SK-N-DZ (cell line): ENCODE data around the gene CORO2A.
A peak's percentile ranks its signal among the peaks of the same experiment; 100 is the strongest.
"Not testable (repeated sequence)": the region's sequence is repeated elsewhere in the genome, so short reads cannot be mapped to it uniquely, and the experiment has no call there.

Experiments
- DNase-seq: peaks from one replicate; pipeline ENCODE4 v3.0.0-alpha.2; 2015; ENCODE audit warnings: low spot score
- small RNA-seq, 2 experiments: library from RNA; depleted of rRNA; stranded (forward); fragments of <200 nt; gene quantifications; one replicate each; pipeline ENCODE3, GENCODE V24; 2014

Gene CORO2A

GRCh38 chr9:98084396-98084795, 108.0 kb downstream of the CORO2A start:
- DNase-seq: no peak

GRCh38 chr9:98083566-98084183, 108.8 kb downstream of the CORO2A start:
- DNase-seq: no peak

DNA sequence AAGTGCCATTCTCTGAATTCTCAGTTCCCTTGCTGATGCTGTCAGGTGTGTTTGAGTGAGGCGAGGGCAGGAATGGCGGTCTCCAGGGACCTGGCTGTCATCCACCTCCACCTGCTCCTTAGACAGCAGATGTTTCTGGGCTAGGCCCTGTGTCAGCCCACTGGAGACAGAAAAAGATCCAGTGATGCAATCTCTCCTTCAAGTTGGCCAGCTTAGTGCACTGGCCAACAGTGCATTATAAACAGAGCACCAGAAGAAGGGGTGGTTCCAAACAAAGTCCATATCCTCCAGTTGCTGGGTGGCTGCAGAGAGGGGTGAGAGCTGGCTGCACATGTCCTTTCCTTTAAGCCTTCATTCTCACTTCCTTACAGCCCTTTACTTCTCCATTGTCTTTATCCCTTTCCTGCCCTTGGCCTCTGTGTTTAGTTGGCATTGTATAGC, 109.4 kb downstream of the CORO2A start:
- no peak for DNase-seq

- DNase-seq: no peak
Measured at GRCh38 chr9:98081477-98082219, 110.8 kb downstream of the CORO2A start.

DNA sequence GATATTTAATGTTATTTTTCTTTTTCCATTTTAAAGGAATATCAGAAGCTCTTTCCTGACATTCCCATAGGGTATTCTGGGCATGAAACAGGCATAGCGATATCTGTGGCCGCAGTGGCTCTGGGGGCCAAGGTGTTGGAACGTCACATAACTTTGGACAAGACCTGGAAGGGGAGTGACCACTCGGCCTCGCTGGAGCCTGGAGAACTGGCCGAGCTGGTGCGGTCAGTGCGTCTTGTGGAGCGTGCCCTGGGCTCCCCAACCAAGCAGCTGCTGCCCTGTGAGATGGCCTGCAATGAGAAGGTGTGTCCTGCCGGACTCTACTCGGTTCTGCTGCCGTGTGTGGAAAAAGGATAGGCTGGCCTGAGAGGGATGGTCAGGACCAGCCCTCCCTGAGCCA, 111.7 kb downstream of the CORO2A start:
- no peak for DNase-seq

- no peak for DNase-seq
Measured at GRCh38 chr9:98080326-98080725, 112.1 kb downstream of the CORO2A start.

GRCh38 chr9:98078895-98079294, 113.5 kb downstream of the CORO2A start:
- no peak for DNase-seq

GRCh38 chr9:98076514-98076890, 115.9 kb downstream of the CORO2A start:
- not testable (repeated sequence) for DNase-seq

DNA sequence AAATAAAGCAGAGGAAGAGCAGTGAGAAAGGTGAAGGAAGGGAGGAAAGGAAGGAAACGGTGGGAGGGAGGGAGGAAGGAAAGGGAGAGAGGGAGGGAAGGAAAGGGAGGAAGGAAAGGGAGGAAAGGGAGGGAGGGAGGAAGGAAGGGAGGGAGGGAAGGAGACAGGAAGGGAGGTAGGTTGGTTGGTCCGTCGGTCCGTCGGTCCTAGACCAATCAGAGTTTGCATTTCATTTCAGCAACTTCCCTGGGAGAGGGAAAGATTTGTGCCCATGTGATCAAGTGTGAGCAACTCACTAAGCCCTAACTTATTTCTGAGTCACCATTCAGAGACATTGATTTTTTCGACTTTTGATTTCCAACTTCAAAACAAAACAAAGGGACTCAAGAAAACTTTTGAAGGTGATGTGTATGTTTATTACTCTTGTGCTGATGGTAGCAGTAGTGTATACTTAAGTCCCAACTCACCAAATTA, 117.1 kb downstream of the CORO2A start:
- DNase-seq: no peak

DNA sequence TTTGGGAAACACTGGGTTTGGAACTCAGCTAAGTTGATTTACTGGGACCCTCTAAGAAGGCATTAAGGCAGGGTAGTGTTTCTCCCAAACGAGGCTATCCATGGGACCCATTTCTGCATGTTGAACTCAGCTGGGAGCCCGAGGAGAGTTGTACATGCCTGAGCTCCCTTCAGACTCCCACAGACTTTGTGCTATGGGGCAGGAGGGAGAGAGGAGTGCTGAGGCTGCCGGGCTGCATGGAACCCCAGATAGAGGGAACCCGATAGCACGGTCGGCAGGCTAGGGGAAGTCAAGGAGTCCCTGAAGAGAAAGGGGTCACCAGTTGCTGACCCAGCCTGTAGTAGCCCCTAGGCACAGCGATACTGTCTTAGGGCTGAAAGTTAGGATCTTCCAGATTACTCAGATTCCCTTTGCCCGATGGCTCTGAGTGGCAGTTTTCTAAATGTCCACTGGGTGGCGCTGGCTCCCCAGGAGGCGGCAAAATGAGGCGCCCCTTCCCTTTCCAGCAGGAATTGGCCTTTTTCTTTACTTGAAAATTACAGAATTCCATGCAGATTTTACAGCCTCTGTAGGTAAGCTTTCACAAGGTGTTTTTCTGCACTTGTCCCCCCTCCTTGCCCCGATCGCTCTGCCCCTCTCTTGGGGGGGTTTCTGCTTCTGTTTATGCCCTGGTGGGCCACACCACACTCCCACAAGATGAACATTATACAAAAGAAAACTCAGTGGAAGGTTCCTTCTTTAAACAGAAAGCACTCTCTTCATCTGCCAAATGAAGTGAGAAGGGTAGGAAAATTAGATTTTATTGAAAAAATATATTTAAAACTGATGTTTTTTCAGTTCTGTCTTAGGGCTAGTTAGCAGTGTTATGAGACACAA, 118.1 kb downstream of the CORO2A start:
- peak; percentile 28 for DNase-seq

- no peak for DNase-seq
Measured at GRCh38 chr9:98071737-98072136, 120.7 kb downstream of the CORO2A start.

Small RNA genes lying within 50 kb of the gene (small RNA-seq; reads per million reads assigned to genes)
- 0 reads per million in 2 experiments for gene MIR6854
- 0 reads per million in 2 experiments for gene RF00017
